Endothelial cell of umbilical vein (primary cell): ENCODE results near the gene SLC7A6. TPM values are rescaled to one million over a fixed set of nuclear protein-coding genes. Genes with fewer than 3 reads are reported as not detected.

Experiments used
- BruUV-seq: library from RNA; stranded (reverse); fragments of 400-500 nt; replicated peaks from 2 replicates; lab custom pipeline; 2021; lab: Mats Ljungman, UMichigan
- CTCF ChIA-PET: fragments of 300-600, 350-600 bp; sonication (Branson Sonifier 250); formaldehyde crosslinking; loops from one replicate; lab custom pipeline; 2021; ENCODE audit warnings: antibody characterized with exemption, inconsistent platforms; lab: Charles Lee
- POLR2A ChIA-PET: fragments of 300-600, 350-600 bp; sonication (Branson Sonifier 250); formaldehyde crosslinking; loops from one replicate; lab custom pipeline; 2021; ENCODE audit warnings: antibody characterized with exemption, inconsistent platforms; lab: Charles Lee
- DNase-seq: peaks from one replicate; pipeline ENCODE4 v3.0.0-alpha.2; 2011; ENCODE audit warnings: low read depth, low spot score
- FAIRE-seq: peaks from 2 replicates; lab custom pipeline; 2011; peaks lifted over from hg19 to GRCh38; lab: Jason Lieb, UNC
- H2AFZ ChIP-seq: 2 replicates; pipeline ENCODE4 v1.6.0; 2012; ENCODE audit warnings: low read depth, low read length, control low read depth, inconsistent platforms
- H3K27ac ChIP-seq: 2 replicates; pipeline ENCODE4 v1.5.1; 2011; ENCODE audit warnings: low read depth, mild to moderate bottlenecking, control low read depth, low read length, moderate library complexity; ENCODE audit not compliant: insufficient read depth
- H3K27me3 ChIP-seq, 2 experiments: 2 replicates each; pipeline versions ENCODE4 v1.6.0 to v1.6.1; 2011; ENCODE audit warnings: low read length in 2 of 2, mixed read lengths in 1 of 2; ENCODE audit not compliant: control insufficient read depth in 2 of 2, insufficient read depth in 2 of 2
- H3K36me3 ChIP-seq, 2 experiments: 2 replicates in 1 of 2; 3 replicates in 1 of 2; pipeline ENCODE4 v1.5.1; 2011; ENCODE audit warnings: low read length in 2 of 2, mild to moderate bottlenecking in 1 of 2, moderate library complexity in 1 of 2; ENCODE audit not compliant: control insufficient read depth in 2 of 2, insufficient read depth in 2 of 2; ENCODE audit errors: extremely low read depth in 1 of 2
- H3K4me1 ChIP-seq: 3 replicates; pipeline ENCODE4 v1.5.1; 2011; ENCODE audit warnings: mild to moderate bottlenecking, low read length; ENCODE audit not compliant: control insufficient read depth, insufficient read depth; ENCODE audit errors: extremely low read depth
- H3K4me2 ChIP-seq: 2 replicates; pipeline ENCODE4 v1.6.1; 2011; ENCODE audit warnings: low read length, control low read depth, mixed read lengths; ENCODE audit not compliant: insufficient read depth
- H3K4me3 ChIP-seq, 3 experiments: fragments of 200-600 bp in 1 of 3; sonication (generic), shearing (Covaris generic) in 1 of 3; replicated peaks in 1 of 3; 2 replicates each; pipeline ENCODE4 v1.5.1; 2011 to 2016; ENCODE audit warnings: control low read depth in 3 of 3, low read length in 3 of 3, mild to moderate bottlenecking in 2 of 3, inconsistent platforms in 1 of 3, low read depth in 1 of 3, moderate library complexity in 1 of 3; ENCODE audit not compliant: insufficient read depth in 1 of 3
- H3K79me2 ChIP-seq: 2 replicates; pipeline ENCODE4 v1.6.0; 2012; ENCODE audit warnings: low read length, inconsistent platforms; ENCODE audit not compliant: control insufficient read depth, insufficient read depth
- H3K9ac ChIP-seq: replicated peaks from 2 replicates; pipeline ENCODE3; 2011; ENCODE audit warnings: low read length, control low read depth; ENCODE audit not compliant: insufficient read depth; ENCODE audit errors: extremely low read depth
- H3K9me1 ChIP-seq: replicated peaks from 3 replicates; pipeline ENCODE4 v1.6.0; 2011; ENCODE audit warnings: mild to moderate bottlenecking, low read length; ENCODE audit not compliant: control insufficient read depth, insufficient read depth; ENCODE audit errors: extremely low read depth
- H3K9me3 ChIP-seq: replicated peaks from 2 replicates; pipeline ENCODE4 v1.5.1; 2012; ENCODE audit warnings: low read length, inconsistent platforms; ENCODE audit not compliant: control insufficient read depth, insufficient read depth
- H4K20me1 ChIP-seq: replicated peaks from 2 replicates; pipeline ENCODE3; 2011; ENCODE audit warnings: mild to moderate bottlenecking, low read length; ENCODE audit not compliant: control insufficient read depth, insufficient read depth; ENCODE audit errors: extremely low read depth
- EZH2 ChIP-seq: IDR thresholded peaks from 2 replicates; pipeline ENCODE4 v1.6.1; 2012; ENCODE audit warnings: borderline replicate concordance, low read depth, mild to moderate bottlenecking, moderate library complexity, low read length, inconsistent platforms; ENCODE audit not compliant: severe bottlenecking
- FOS ChIP-seq: IDR thresholded peaks from 2 replicates; pipeline ENCODE4 v1.6.1; 2011; ENCODE audit warnings: mild to moderate bottlenecking, low read length, moderate library complexity, borderline replicate concordance; ENCODE audit not compliant: insufficient read depth
- GATA2 ChIP-seq: IDR thresholded peaks from 2 replicates; pipeline ENCODE4 v1.7.0; 2011; ENCODE audit warnings: low read depth, mild to moderate bottlenecking, moderate library complexity, mixed read lengths, low read length; ENCODE audit not compliant: insufficient read length, insufficient read depth
- JUN ChIP-seq: IDR thresholded peaks from 2 replicates; pipeline ENCODE4 v1.6.1; 2011; ENCODE audit warnings: borderline replicate concordance, low read depth; ENCODE audit not compliant: insufficient read length, insufficient read depth
- MYC ChIP-seq: IDR thresholded peaks from one replicate; pipeline ENCODE4 v1.6.1; 2011; ENCODE audit warnings: mild to moderate bottlenecking, low read depth, low read length
- POLR2A ChIP-seq: IDR thresholded peaks from 2 replicates; pipeline ENCODE4 v1.6.1; 2012; ENCODE audit warnings: low read depth, mild to moderate bottlenecking, control low read depth, low read length
- POLR2AphosphoS5 ChIP-seq: IDR thresholded peaks from 2 replicates; pipeline ENCODE4 v1.6.1; 2012; ENCODE audit warnings: low read depth, mild to moderate bottlenecking, control low read depth, low read length, moderate library complexity; ENCODE audit not compliant: insufficient read depth
- dilution Hi-C: fragments of 300-500 bp; cut with MboI; formaldehyde crosslinking; loops from one replicate; pipeline ENCODE4 v1.15.0; 2019; ENCODE audit warnings: low sequenced_read_pairs; ENCODE audit not compliant: extremely low pct_ligation_motif_present
- intact Hi-C: fragments of 100-400 bp; cut with micrococcal nuclease; formaldehyde crosslinking; loops from one replicate; pipeline ENCODE4 v1.10.0; 2022
- polyA plus RNA-seq, 4 experiments: library from polyadenylated mRNA; depleted of rRNA in 3 of 4; stranded (reverse) in 3 of 4; unstranded in 1 of 4; fragments of >200 nt; gene quantifications; 2 replicates each; pipeline versions ENCODE4 v1.2.1 to v1.2.3, GENCODE V29; 2011 to 2012; ENCODE audit warnings: missing spikeins in 1 of 4
- total RNA-seq: library from RNA; stranded (reverse); gene quantifications from 2 replicates; pipeline ENCODE4 v1.2.3, GENCODE V29; 2021
- TF ChIP-seq, protein P1 (sequence below), 2 donors: IDR thresholded peaks; 1 replicate in 1 of 2; 2 replicates in 1 of 2; pipeline ENCODE4 v1.5.1; 2011; ENCODE audit warnings: low read length in 2 of 2, mild to moderate bottlenecking in 2 of 2, moderate library complexity in 2 of 2, control low read depth in 1 of 2, inconsistent platforms in 1 of 2, low read depth in 1 of 2; ENCODE audit not compliant: insufficient read depth in 1 of 2; ENCODE audit errors: extremely low read depth in 1 of 2
- TF ChIP-seq, protein P2 (sequence below): IDR thresholded peaks from 2 replicates; pipeline ENCODE4 v1.6.1; 2011; ENCODE audit not compliant: insufficient read depth, insufficient read length

The SLC7A6 gene
- total and polyA plus RNA-seq, 2 donors (not counting 3 experiments of a cell fraction or from before 2014, with no cell fraction given): 68.0 to 86.5 TPM

DNA sequence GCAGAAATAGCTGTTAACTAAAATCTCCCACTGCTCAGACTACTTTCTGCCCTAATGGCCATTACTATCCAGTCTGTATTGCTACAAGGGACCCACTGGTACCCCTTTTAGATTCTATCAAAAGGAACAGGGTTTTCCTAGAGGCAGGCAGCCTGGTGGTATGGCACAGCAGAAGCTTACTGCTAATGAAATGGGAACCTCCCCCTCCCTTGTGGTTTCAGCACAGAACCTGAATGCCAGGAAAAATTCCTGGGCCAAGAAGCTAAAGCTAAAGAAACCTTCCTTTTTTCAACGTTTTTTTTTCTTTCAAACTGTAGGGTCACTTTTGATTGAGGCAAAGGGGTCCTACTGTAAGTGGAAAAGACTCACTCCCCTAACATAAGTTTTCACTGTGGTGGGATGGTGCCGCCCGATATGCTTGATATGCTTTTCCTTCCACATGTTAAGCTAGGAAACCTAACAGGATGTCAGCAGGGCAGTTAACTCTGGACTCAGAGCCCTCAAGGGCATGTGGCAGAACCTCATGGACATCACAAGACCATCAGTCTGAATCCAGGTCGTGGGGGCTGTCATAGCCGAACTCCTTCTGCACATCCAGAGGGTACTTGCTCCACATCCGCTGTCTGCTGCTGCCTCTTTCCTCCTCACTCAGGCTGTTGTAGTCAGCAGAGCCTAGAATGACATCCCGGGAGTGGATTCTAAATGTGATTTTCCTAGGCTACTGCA lies 36.6 kb downstream of the SLC7A6 start:
- TF ChIP-seq GATA2: no peak
- peak; percentile 14 for TF ChIP-seq POLR2AphosphoS5
- TF ChIP-seq MYC: no peak
- no peak for TF ChIP-seq FOS
- H4K20me1 ChIP-seq: no peaks in the 10 kb centered on the region
- H3K4me1 ChIP-seq: no peaks in the 10 kb centered on the region
- no peaks in the 10 kb centered on the region for H3K9me3 ChIP-seq
- dilution Hi-C loops: no loop called here
- no peaks in the 10 kb centered on the region for H3K27me3 ChIP-seq
- H3K27ac ChIP-seq: no peak overlapping the region
- peaks cover 38 to 60% of the 10 kb centered on the region in 2 experiments for H3K36me3 ChIP-seq
- CTCF ChIA-PET: interaction anchor here (1.2 to 10.9 kb wide), 3 partner anchors 11 to 43 kb away, joined by 6 to 120 read pairs (median 6); partner anchors contain the start of gene SLC7A6
- no peak for FAIRE-seq
- no peak overlapping the region for H3K9ac ChIP-seq
- intact Hi-C loops: no loop called here
- peaks cover 15% of the 10 kb centered on the region for H3K79me2 ChIP-seq
- no peak overlapping the region for H3K4me2 ChIP-seq
- no peak overlapping the region for H3K4me3 ChIP-seq
- no TSS peak for BruUV-seq
- no peaks in the 10 kb centered on the region for H3K9me1 ChIP-seq
- POLR2A ChIA-PET: no interaction called here
- H2AFZ ChIP-seq: no peak overlapping the region
- DNase-seq: no peak

DNA sequence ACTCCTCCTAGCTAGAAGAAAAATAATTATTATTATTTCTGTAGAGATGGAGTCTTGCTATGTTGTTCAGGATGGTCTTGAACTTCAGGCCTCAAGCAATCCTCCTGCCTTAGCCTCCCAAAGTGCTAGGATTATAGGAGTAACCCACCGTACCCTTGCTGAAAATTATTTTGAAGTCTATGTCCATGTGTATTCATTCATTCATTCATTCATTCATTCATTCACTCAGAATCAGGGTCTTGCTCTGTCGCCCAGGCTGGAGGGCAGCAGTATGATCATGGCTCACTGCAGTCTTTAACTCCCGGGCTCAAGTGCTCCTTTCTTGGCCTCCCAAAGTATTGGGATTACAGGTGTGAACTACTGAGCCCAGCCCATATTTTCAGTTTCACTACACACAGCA lies 42.3 kb downstream of the SLC7A6 start:
- dilution Hi-C loops (no loop called here), intact Hi-C loops (no loop called here)
- DNase-seq (no peak), FAIRE-seq (no peak)
- no peak overlapping the region for H3K4me2 ChIP-seq
- no peaks in the 10 kb centered on the region for H3K9me3 ChIP-seq
- no peaks in the 10 kb centered on the region for H4K20me1 ChIP-seq
- no peak overlapping the region for H3K9ac ChIP-seq
- H3K36me3 ChIP-seq: peaks cover 16 to 28% of the 10 kb centered on the region in 2 experiments
- no peaks in the 10 kb centered on the region for H3K9me1 ChIP-seq
- ChIA-PET CTCF (interaction anchor here (1.1 to 2.2 kb wide), 2 partner anchors 17 to 42 kb away, joined by 3 to 6 read pairs; partner anchors contain the start of gene SLC7A6), POLR2A (interaction anchor here (0.7 kb wide), 1 partner anchor 667 kb away, joined by 3 read pairs; no protein-coding TSS in a partner anchor)
- peaks cover 17% of the 10 kb centered on the region for H3K4me1 ChIP-seq
- no peak overlapping the region for H3K4me3 ChIP-seq
- TF ChIP-seq POLR2A: no peak
- TF ChIP-seq POLR2AphosphoS5: no peak
- TF ChIP-seq, protein P1, sequence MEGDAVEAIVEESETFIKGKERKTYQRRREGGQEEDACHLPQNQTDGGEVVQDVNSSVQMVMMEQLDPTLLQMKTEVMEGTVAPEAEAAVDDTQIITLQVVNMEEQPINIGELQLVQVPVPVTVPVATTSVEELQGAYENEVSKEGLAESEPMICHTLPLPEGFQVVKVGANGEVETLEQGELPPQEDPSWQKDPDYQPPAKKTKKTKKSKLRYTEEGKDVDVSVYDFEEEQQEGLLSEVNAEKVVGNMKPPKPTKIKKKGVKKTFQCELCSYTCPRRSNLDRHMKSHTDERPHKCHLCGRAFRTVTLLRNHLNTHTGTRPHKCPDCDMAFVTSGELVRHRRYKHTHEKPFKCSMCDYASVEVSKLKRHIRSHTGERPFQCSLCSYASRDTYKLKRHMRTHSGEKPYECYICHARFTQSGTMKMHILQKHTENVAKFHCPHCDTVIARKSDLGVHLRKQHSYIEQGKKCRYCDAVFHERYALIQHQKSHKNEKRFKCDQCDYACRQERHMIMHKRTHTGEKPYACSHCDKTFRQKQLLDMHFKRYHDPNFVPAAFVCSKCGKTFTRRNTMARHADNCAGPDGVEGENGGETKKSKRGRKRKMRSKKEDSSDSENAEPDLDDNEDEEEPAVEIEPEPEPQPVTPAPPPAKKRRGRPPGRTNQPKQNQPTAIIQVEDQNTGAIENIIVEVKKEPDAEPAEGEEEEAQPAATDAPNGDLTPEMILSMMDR (IDR thresholded peaks at IDR 0.05; ENCODE audit: extremely low read depth in 1 of 2, insufficient read depth in 1 of 2, low read depth in 1 of 2, low read length in 2 of 2): no peak
- TF ChIP-seq EZH2: no peak
- no peak for TF ChIP-seq MYC
- TF ChIP-seq FOS: no peak
- TF ChIP-seq GATA2: no peak
- TF ChIP-seq JUN: no peak
- TF ChIP-seq, protein P2, sequence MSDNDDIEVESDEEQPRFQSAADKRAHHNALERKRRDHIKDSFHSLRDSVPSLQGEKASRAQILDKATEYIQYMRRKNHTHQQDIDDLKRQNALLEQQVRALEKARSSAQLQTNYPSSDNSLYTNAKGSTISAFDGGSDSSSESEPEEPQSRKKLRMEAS: no peak
- H3K27ac ChIP-seq: no peak overlapping the region
- no peak overlapping the region for H2AFZ ChIP-seq
- peaks cover 62% of the 10 kb centered on the region for H3K79me2 ChIP-seq
- H3K27me3 ChIP-seq: no peaks in the 10 kb centered on the region
- BruUV-seq: no TSS peak
